ENCODE measurements around the gene KIFC3.

DNA sequence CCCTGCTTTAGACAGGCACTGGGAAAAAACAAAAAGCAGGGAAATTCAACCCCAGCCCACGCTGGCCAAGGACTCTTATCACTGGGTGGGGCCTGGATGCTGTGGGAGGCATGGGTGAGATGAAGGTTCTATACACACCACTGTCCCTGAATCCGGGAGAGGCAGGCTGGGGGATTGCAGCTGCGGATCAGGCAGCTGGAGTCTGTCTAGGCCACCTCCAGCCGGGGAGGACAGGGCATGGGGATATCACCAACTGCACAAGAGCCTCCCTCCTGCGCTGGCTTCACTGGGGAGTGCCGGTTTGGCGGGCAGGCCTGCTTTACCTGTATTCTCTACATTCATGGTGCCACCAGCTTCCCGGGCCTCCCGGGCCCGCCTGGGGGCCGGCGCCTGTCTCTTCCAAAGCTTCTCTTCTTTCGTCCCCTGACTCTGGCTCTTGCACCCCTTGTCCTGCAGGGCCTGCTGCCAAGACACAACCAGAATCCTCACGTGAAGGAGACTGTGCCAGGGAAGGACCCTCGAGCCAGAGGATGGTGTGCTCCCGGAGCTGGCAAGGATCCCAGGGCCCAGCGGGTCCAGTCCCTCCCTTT, 13.9 kb downstream of the KIFC3 start:
- TF ChIP-seq CTCF (IDR thresholded peaks at IDR 0.05; ENCODE audit: insufficient read depth, low read depth, low read length) = no peak
- no peak for TF ChIP-seq EZH2 (IDR thresholded peaks at IDR 0.05; ENCODE audit: insufficient read depth, low read length)
